Measurements from ENCODE around the gene PRMT1.
A peak's percentile ranks its signal among the peaks of the same experiment; 100 is the strongest.

Gene PRMT1

GRCh38 chr19:49672131-49672919 is 4.7 kb upstream of the PRMT1 start:
- DNase-seq, result peak; percentile 52 to 70 (median 66)

- peak in 1 of 5 experiments; percentile 40 for DNase-seq
Observed at GRCh38 chr19:49676136-49676783, 811 bp upstream of the PRMT1 start.

- peak; percentile 90 to 100 (median 98) for DNase-seq
Observed at GRCh38 chr19:49676784-49677230, 264 bp upstream of the PRMT1 start.

GRCh38 chr19:49677901-49678674 is 1.0 kb downstream of the PRMT1 start:
- peak; percentile 48 to 80 (median 73) for DNase-seq

- DNase-seq, result no peak
Observed at GRCh38 chr19:49678985-49679770, 2.1 kb downstream of the PRMT1 start.

GRCh38 chr19:49679771-49680413 is 2.8 kb downstream of the PRMT1 start:
- no peak for DNase-seq

GRCh38 chr19:49680421-49681351 is 3.6 kb downstream of the PRMT1 start:
- peak; percentile 80 to 96 (median 90) for DNase-seq

GRCh38 chr19:49681830-49682229 is 4.8 kb downstream of the PRMT1 start:
- no peak for DNase-seq

- no peak for DNase-seq
Observed at GRCh38 chr19:49682274-49682673, 5.2 kb downstream of the PRMT1 start.

- DNase-seq, result no peak
Observed at GRCh38 chr19:49683814-49684250, 6.8 kb downstream of the PRMT1 start.

GRCh38 chr19:49684251-49684982 is 7.3 kb downstream of the PRMT1 start:
- peak in 1 of 5 experiments; percentile 35 for DNase-seq

- no peak for DNase-seq
Observed at GRCh38 chr19:49684983-49685553, 8.0 kb downstream of the PRMT1 start.

GRCh38 chr19:49685845-49686332 is 8.8 kb downstream of the PRMT1 start:
- DNase-seq, result no peak

- DNase-seq, result no peak
Observed at GRCh38 chr19:49686503-49687088, 9.5 kb downstream of the PRMT1 start.

GRCh38 chr19:49687150-49687549 is 10.1 kb downstream of the PRMT1 start:
- no peak for DNase-seq

- DNase-seq, result no peak
Observed at GRCh38 chr19:49687566-49688316, 10.7 kb downstream of the PRMT1 start.

- DNase-seq, result no peak
Observed at GRCh38 chr19:49688531-49689132, 11.6 kb downstream of the PRMT1 start.
